ENCODE results near the gene PI16. TPM values are rescaled to one million over a fixed set of nuclear protein-coding genes. Genes with fewer than 3 reads are reported as not detected.

Gene PI16
- total and polyA plus RNA-seq, 4 donors = 0.12 to 0.25 (median 0.24) TPM; not detected in 1

DNA sequence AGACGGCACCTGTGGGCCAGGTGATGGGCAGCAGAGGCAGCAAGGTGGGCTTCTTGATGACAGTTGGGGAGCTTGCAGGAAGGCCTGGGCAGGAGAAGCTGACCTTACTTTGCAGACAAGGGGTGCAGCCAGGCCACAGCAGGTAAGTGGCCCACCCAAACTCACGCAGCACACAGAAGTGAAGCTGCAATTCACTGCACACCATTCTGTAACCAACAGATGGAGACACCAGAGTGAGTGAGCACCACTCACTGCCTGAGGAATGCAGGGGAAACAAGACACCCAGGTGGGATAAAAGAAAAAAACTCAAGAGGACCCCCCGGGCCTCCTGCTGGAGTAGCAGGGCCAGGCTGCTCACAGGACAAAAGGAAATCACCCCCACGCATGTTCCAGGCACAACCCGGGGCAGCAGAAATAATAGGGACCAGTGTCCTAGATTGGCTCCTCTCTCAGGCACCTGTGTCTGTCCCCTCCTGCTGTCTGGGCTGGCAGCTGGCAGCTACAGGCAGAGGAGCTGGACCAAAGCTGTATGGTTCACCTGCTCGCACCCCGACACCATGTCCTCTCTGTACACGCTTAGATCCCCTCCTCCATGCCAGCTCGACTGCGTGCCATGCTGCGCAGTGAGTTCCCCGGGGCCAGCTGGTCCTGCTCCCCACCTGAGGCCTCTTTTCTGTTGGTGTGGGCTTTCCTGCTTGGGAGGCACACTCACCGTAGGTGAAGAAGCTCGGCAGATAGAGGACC, 26.5 kb downstream of the PI16 start:
- Histone ChIP-seq H3K27me3 (ENCODE audit: control insufficient read depth in 4 of 4, insufficient read depth in 4 of 4, low read length in 3 of 4) (no peaks in the 10 kb centered on the region), H3K9ac (ENCODE audit: low read depth in 1 of 2, low read length in 2 of 2) (no peak overlapping the region), H3K4me3 (ENCODE audit: low read depth in 1 of 3, low read length in 3 of 3) (no peak overlapping the region), H3K27ac (ENCODE audit: low read depth in 1 of 2, low read length in 2 of 2) (no peak overlapping the region), H3K9me3 (ENCODE audit: control insufficient read depth in 4 of 4, low read length in 3 of 4) (no peaks in the 10 kb centered on the region), H3K4me1 (ENCODE audit: control insufficient read depth in 4 of 4, insufficient read depth in 4 of 4, low read length in 3 of 4) (peaks cover 4 to 25% (median 13%) of the 10 kb centered on the region in 4 donors), H3K36me3 (ENCODE audit: control insufficient read depth in 4 of 4, insufficient read depth in 3 of 4, low read depth in 1 of 4, low read length in 3 of 4) (peaks cover 13 to 26% (median 19%) of the 10 kb centered on the region in 4 donors)
- no peak for DNase-seq (ENCODE audit: low spot score)
- TF ChIP-seq YY1 (IDR thresholded peaks at IDR 0.05) (no peak), FOXA1 (IDR thresholded peaks at IDR 0.05) (no peak), RAD21 (IDR thresholded peaks at IDR 0.05) (no peak), HNF4G (IDR thresholded peaks at IDR 0.05) (no peak), SP1 (IDR thresholded peaks at IDR 0.05) (no peak), JUND (IDR thresholded peaks at IDR 0.05) (no peak), GABPA (IDR thresholded peaks at IDR 0.05 in 1 of 2, conservative IDR thresholded peaks at IDR 0.05 in 1 of 2) (no peak), NR2F2 (IDR thresholded peaks at IDR 0.05) (no peak), EGR1 (IDR thresholded peaks at IDR 0.05; ENCODE audit: low read depth in 2 of 2) (no peak)
- TF ChIP-seq, protein P1, sequence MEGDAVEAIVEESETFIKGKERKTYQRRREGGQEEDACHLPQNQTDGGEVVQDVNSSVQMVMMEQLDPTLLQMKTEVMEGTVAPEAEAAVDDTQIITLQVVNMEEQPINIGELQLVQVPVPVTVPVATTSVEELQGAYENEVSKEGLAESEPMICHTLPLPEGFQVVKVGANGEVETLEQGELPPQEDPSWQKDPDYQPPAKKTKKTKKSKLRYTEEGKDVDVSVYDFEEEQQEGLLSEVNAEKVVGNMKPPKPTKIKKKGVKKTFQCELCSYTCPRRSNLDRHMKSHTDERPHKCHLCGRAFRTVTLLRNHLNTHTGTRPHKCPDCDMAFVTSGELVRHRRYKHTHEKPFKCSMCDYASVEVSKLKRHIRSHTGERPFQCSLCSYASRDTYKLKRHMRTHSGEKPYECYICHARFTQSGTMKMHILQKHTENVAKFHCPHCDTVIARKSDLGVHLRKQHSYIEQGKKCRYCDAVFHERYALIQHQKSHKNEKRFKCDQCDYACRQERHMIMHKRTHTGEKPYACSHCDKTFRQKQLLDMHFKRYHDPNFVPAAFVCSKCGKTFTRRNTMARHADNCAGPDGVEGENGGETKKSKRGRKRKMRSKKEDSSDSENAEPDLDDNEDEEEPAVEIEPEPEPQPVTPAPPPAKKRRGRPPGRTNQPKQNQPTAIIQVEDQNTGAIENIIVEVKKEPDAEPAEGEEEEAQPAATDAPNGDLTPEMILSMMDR (IDR thresholded peaks at IDR 0.05; ENCODE audit: low read depth, low read length, missing input control) = no peak
- 87% methylated on average over 14 of the region's 14 CpGs for WGBS

DNA sequence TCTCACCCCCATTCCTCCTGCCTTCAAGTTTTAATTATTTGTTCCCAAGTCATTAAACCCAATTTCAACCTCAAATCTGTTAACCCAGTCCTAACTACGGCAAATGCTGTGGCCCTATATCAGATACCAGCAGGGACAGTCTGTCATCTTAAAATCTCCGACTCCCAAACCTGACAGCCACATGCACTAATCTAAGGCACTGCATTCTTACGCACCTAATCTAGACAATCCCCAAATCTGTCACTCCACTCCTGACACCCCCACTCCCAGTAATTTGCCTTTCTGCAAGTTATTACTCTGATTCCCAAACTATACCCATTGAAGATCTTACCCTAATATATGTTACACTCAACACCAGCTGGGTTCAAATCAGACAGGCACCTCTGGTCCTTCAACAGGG, 29.0 kb downstream of the PI16 start:
- 96% methylated on average over 3 of the region's 3 CpGs for WGBS
- peaks cover 0 to 3% (median under 1%) of the 10 kb centered on the region in 4 donors for H3K36me3 ChIP-seq (ENCODE audit: control insufficient read depth in 4 of 4, insufficient read depth in 3 of 4, low read depth in 1 of 4, low read length in 3 of 4)
- no peak overlapping the region for H3K4me3 ChIP-seq (ENCODE audit: low read depth in 1 of 3, low read length in 3 of 3)
- H3K9me3 ChIP-seq (ENCODE audit: control insufficient read depth in 4 of 4, low read length in 3 of 4) = no peaks in the 10 kb centered on the region
- H3K4me1 ChIP-seq (ENCODE audit: control insufficient read depth in 4 of 4, insufficient read depth in 4 of 4, low read length in 3 of 4) = peaks cover 6 to 35% (median 17%) of the 10 kb centered on the region in 4 donors
- no peak overlapping the region for H3K27ac ChIP-seq (ENCODE audit: low read depth in 1 of 2, low read length in 2 of 2)
- TF ChIP-seq FOXA1 (IDR thresholded peaks at IDR 0.05) (no peak), HNF4A (conservative IDR thresholded peaks at IDR 0.05) (no peak), EGR1 (IDR thresholded peaks at IDR 0.05; ENCODE audit: low read depth in 2 of 2) (no peak), FOXA2 (IDR thresholded peaks at IDR 0.05) (no peak), SP1 (IDR thresholded peaks at IDR 0.05) (no peak), GABPA (IDR thresholded peaks at IDR 0.05 in 1 of 2, conservative IDR thresholded peaks at IDR 0.05 in 1 of 2) (no peak), JUND (IDR thresholded peaks at IDR 0.05) (no peak), YY1 (IDR thresholded peaks at IDR 0.05) (no peak), RAD21 (IDR thresholded peaks at IDR 0.05) (no peak), TAF1 (conservative IDR thresholded peaks at IDR 0.05) (no peak), RXRA (IDR thresholded peaks at IDR 0.05) (no peak)
- TF ChIP-seq, protein P2, sequence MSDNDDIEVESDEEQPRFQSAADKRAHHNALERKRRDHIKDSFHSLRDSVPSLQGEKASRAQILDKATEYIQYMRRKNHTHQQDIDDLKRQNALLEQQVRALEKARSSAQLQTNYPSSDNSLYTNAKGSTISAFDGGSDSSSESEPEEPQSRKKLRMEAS (IDR thresholded peaks at IDR 0.05) = no peak
- TF ChIP-seq, protein P1 (IDR thresholded peaks at IDR 0.05; ENCODE audit: low read depth, low read length, missing input control) = no peak
- TF ChIP-seq, protein P3, sequence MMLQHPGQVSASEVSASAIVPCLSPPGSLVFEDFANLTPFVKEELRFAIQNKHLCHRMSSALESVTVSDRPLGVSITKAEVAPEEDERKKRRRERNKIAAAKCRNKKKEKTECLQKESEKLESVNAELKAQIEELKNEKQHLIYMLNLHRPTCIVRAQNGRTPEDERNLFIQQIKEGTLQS (IDR thresholded peaks at IDR 0.05) = no peak
- TF ChIP-seq, protein P4, sequence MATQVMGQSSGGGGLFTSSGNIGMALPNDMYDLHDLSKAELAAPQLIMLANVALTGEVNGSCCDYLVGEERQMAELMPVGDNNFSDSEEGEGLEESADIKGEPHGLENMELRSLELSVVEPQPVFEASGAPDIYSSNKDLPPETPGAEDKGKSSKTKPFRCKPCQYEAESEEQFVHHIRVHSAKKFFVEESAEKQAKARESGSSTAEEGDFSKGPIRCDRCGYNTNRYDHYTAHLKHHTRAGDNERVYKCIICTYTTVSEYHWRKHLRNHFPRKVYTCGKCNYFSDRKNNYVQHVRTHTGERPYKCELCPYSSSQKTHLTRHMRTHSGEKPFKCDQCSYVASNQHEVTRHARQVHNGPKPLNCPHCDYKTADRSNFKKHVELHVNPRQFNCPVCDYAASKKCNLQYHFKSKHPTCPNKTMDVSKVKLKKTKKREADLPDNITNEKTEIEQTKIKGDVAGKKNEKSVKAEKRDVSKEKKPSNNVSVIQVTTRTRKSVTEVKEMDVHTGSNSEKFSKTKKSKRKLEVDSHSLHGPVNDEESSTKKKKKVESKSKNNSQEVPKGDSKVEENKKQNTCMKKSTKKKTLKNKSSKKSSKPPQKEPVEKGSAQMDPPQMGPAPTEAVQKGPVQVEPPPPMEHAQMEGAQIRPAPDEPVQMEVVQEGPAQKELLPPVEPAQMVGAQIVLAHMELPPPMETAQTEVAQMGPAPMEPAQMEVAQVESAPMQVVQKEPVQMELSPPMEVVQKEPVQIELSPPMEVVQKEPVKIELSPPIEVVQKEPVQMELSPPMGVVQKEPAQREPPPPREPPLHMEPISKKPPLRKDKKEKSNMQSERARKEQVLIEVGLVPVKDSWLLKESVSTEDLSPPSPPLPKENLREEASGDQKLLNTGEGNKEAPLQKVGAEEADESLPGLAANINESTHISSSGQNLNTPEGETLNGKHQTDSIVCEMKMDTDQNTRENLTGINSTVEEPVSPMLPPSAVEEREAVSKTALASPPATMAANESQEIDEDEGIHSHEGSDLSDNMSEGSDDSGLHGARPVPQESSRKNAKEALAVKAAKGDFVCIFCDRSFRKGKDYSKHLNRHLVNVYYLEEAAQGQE (IDR thresholded peaks at IDR 0.05) = no peak
- TF ChIP-seq, protein P5, sequence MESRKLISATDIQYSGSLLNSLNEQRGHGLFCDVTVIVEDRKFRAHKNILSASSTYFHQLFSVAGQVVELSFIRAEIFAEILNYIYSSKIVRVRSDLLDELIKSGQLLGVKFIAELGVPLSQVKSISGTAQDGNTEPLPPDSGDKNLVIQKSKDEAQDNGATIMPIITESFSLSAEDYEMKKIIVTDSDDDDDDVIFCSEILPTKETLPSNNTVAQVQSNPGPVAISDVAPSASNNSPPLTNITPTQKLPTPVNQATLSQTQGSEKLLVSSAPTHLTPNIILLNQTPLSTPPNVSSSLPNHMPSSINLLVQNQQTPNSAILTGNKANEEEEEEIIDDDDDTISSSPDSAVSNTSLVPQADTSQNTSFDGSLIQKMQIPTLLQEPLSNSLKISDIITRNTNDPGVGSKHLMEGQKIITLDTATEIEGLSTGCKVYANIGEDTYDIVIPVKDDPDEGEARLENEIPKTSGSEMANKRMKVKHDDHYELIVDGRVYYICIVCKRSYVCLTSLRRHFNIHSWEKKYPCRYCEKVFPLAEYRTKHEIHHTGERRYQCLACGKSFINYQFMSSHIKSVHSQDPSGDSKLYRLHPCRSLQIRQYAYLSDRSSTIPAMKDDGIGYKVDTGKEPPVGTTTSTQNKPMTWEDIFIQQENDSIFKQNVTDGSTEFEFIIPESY (IDR thresholded peaks at IDR 0.05) = no peak
- no peak overlapping the region for H3K9ac ChIP-seq (ENCODE audit: low read depth in 1 of 2, low read length in 2 of 2)
- no peak for DNase-seq (ENCODE audit: low spot score)
- no peaks in the 10 kb centered on the region for H3K27me3 ChIP-seq (ENCODE audit: control insufficient read depth in 4 of 4, insufficient read depth in 4 of 4, low read length in 3 of 4)
